HG02973 (cell line): Measurements from ENCODE around the gene MCEMP1.

ENCODE experiments used
- ATAC-seq: cut with Tn5 transposase; IDR thresholded peaks from one replicate; pipeline ENCODE4 v1.9.1; 2021; ENCODE audit warnings: moderate library complexity; ENCODE audit not compliant: unreplicated experiment

Gene MCEMP1

DNA sequence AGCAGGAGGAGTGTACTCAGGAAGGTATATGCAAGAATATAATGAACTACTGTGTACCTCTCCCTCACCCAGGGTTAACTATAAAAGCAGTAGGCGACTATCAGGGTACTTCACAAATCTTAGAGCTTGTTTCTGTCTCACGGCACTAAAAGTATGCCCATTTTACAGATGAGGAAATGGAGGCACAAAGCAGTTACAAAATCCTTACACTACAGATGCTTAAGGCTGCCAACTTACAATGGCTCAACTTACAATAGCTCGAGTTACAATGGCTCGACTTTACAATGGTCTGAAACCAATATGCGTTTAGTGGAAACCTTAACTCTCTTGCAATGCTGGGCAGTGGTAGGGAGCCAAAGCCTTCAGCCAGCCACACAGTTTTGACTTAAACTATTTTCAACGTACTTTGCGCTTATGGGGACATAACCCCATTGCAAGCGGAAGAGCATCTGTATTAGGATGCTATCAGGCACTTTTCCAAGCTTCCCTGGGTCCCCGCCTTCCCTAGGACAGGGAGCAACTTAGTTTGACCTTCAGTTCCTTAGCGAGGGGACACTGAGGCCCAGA lies 20.9 kb downstream of the MCEMP1 start:
- no peak for ATAC-seq

DNA sequence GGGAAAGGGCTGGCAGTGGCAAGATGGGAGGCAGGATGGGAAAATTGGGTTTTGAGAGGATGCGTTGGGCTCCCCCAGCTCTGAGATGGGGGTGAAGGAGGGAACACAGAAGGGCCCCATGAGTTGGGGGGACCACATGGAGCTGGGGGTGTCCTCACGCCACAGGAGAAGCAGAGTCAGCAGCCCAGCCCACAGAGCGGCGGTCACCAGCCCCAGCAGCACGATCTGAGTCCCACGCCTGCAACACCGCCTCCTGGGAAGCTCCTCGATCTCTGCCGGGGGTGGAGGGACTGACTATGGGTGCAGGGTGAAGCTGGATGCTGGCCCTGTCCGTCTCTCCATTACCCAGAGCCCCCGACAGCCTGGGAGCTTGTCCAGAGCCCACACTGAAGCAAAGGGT lies 21.7 kb downstream of the MCEMP1 start:
- no peak for ATAC-seq

DNA sequence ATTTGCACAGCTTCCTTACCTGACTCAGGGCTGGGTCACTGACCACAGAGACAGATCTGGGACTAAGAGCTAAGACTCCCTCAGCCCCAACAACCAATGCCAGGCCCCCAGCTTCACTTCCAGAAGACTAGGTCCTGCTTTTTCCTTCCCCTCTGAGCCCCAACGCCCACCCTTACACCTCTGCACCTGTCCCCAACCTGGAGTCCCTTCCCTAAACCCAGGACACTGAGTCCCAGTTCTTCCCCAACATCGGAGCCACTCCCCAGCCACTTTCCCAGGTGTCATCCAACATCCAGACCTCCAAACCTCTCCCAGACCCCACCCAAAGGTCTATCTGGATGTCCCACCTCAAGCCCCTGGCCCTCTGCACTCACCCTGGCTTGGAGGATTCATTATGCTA lies 22.1 kb downstream of the MCEMP1 start:
- no peak for ATAC-seq

DNA sequence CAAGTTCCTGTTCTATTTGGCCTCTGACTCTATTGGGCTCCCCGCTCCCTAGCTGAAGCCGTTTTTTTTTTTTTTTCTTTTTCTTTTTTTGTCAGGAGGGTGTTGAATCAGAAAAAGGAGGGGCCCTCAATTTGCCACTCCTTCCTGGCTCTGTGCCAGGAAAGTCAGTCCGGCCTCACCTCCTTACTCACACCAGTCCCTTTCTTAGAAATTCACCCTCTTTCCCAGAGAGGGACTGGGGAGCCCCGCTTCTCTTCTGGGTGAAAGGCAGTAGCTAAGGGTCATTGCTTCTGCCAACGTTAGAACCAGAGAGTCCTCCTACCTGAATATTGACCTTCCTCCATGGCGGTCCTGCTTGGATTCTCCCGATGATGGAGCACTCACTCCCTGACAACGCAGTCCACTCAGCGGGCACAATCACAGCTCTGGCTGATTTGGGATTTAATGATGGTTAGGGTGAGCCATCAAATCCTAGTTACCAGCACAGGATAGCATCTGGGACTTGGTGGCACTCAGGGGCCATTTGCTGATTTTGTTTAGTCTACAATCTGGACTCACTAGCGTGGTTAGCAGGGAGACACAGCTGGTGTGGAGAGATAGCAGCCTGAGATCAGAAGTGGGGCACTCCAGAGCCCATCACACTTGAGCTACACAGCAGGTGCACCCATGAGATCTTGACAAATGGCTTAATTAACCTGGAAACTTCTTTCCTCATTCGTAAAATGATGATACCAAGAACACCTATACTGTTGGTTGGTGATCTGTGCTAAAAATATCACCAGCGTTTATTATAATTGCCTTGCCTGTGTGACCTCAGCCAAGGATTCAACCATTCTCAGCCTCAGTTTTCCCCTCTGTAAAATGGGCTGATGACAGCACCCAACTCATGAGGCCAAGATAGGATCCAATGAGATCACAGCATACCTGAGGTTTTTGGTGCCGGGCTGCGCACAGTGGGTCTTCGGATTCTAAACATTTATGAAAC lies 22.8 kb downstream of the MCEMP1 start:
- ATAC-seq: no peak

DNA sequence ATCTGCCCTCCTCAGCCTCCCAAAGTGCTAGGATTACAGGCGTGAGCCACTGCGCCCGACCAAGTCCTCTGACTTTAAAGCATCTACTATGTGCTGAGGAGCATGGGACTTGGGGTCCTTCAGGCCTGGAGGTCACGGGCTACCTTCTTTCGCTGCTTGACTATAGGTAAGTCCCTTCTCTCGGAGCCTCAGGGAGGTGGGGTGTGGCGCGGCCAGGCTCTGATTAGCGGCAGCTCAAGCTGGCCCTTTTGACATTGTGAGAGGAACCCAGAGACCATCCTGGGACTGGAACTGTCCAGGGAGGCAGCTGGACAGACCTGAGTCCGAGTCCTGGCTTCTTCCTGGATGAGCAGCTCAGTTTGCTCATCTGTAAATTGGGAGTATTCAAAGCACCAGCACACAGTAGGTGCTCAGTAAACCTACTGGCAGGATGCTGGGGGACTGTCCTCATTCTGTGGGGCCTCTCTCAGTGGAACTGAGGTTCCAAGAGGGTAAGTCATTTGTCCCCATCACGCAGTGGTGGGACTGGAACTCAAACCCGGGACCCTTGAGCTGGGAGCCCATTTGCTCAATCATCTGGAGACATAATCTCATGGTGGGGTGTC lies 24.3 kb downstream of the MCEMP1 start:
- no peak for ATAC-seq

DNA sequence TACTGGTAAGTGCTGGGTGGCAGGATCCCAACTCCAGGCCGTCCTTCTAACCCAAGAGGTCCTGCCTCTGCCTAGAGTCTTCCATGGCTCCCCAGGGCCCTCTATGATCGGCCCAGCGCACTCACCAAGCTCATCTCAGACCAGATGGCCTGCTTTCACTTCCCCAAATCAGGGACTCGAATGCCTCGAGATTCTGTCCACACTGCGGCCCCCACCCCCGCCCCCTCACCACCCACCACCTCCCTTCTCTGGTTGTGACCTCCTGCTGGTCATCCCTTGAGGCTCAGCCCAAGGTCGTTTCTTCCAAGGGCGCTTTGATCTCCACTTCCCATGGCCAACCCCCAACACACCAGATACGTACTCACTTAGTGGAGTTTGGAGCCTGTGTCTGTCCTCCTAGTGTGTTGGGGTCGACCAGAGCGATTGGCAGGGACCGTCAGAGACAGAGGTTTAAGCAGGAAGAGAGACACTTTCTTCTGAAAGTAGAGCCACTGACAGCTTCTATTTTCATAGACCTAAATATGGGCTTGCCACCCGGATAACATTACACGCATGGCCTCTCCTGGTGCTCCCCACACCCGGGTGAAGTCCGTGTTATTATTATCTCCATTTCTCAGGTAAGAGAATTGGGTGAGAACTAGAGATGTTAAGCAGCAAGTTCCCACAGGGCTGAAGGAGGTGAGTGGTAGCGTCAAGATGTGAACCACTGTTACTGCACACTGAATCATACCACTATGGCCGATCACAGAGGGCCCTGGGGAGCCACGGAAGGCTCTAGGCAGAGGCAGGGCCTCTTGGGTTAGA lies 25.0 kb downstream of the MCEMP1 start, which contains the start of gene FCER2:
Gene FCER2, minus strand, starts transcription at position 478 of the 804 bp plus-strand sequence. CDS start 2,371 bp downstream, outside the sequence.
- peak; percentile 38 for ATAC-seq

DNA sequence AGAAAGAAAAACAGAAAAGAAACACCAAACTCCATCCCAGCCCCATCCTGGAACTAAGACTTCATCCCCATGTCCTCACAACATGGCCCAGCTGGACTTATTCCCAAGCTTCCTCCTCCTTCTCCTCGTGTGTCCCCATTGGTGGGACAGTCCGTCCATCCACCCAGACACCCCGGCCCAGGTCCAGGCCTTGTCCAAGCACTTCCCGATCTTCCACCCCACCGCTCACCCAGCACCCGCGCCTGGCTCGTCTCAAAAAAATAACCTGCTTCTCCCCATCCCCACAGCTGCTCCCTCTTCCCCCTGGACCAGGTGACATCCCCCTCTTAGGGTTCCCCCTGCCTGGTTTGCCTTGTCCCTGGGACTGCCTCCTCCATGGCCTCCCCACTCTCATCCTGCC lies 26.4 kb downstream of the MCEMP1 start:
- ATAC-seq: no peak

DNA sequence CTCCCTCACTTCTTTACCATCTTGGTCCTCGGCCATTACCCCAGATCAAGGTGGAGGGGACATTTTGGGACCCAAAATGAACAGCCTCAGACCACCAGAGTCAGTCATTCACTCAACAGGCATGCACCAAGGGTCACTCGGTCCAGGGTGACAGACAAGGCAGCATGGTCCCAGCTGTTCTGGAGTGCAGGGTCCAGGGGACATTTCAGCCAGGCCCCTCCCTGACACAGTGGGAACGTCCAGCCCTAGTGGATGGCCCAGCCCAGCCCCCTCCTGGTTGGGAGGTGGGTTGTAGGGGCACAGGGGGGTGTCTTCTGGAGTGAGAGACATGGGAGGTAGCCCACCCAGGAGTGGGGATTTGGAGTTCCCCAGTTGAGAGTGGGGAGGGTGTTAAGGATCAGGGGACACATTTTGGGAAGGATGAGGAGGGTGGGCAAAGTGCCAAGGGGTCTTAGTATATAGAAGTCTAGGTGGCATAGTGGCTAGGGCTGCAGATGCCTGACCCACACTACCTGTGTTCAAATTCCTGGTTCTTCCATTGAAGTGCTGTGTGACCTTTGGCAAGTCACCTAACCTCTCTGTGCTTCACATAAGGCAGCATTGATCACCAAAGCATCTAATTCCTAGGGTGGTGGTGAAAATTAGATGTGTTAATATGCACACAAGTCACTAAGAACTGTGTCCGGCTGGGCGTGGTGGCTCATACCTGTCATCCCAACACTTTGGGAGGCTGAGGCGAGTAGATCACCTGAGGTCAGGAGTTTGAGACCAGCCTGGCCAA lies 27.6 kb downstream of the MCEMP1 start:
- no peak for ATAC-seq

DNA sequence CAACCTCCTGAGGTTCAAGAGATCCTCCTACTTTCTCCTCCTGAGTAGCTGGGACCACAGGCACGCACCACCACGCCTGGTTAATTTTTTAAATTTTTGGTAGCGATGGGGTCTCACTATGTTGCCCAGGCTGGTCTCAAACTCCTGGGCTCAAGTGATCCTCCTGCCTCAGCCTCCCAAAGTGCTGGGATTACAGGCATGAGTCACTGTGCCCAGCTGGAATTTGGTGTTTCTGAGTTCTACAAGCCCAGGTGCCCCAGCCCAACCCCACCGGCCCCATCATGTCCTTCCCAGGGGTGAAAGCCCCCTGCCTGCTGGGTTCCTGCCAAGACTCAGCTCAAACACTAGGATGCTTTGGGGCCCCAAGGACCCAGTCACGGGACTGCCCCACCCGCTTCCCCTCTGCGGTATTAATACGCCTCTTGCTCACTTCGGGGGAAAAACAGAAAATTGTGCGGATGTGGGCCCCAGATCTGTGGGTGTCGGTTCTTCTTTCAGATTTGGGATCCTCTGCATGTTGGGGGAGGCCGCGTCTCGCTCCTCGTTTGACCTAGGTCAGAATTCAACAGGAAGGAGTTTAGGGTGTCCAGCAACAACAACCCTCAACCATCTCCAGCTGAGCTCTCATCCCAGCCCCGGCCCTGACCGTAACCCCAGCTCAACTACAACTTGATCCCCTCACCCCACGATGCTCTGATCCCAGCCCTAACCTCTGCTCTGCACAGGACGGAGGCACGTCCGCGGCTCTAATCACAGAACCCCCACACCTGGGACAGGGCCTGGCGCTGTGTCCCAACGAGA lies 28.7 kb downstream of the MCEMP1 start:
- ATAC-seq: peak; percentile 40

DNA sequence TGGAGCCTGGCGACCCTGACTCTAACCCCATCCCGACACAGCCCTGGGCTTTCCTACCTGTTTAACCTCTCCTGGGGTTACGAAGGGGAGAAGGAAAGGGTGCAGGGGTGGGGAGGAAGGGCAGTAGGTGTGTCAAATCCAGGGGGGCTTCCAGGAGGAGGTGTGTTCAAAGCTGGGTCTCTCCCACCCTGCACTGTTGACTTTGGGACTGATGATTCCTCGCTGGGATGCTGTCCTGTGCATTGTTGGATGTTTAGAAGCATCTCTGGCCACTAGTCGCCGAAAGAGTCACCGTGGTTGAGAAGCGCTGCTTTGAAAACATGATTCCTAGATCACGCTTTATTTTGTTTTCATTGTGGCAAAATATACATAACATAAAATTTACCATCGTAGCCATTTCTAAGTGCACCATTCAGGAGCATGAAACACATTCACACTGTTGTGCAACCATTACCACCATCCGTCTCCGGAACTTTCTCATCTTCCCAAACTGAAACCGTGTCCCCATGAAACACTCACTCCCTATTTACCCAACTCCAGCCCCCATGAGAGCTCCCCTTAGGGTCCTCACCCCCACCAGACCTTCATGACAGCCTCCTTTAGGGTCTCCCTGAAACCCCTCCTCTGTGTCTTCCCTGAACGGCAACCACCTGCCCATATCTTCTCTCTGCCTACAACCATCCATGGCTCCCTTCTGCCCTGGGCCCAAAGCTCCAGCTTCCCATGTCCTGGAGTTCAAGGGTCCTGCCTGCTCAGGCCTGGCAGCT lies 29.5 kb downstream of the MCEMP1 start:
- ATAC-seq: no peak

DNA sequence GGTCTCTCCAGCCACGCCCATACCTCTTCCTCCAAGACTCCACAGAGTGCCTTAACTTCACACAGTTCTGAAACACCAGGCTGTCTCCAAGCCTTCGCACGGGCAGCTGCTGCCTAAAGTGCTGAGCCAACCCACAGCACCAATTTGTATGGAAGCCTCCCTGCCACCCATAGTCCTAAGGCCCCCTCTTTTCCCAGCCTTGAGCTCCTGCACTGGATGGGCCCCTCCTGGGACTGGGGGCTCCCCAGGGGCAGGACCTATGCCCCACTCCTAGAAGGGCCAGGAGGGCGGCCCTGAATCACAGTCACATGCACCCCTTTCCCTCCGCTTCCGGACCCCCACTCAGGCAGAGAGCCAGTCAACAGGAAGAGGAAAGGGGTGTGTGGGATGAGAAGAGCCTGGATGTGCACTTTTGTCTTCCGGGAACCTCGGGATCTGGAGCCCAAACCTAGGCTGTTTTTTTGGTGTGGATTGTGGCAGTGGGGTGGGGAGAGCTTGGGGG lies 30.1 kb downstream of the MCEMP1 start:
- no peak for ATAC-seq

DNA sequence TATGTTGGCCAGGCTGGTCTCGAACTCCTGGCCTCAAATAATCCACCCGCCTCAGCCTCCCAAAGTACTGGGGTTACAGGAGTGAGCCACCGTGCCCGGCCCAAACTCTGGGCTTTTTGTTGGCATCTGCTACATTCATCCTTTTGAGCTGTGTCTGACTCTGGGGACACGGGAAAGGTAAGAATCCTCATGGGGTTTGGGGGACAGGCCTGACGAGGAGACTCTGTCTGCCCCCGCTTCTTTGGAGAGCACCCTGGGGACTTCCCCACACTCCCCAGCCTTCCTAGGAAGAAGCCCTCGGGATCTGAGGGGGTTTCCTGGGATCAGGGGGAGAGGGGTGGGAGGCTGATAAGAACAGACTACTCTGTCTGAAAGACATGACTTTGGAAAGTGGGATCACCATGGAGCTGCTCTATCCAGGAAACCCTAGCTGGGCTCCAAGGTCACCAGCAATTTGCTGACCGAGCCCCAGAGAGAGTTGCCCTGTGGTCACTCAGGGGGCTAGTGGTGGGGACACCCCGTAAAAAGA lies 33.1 kb downstream of the MCEMP1 start:
- ATAC-seq: no peak

DNA sequence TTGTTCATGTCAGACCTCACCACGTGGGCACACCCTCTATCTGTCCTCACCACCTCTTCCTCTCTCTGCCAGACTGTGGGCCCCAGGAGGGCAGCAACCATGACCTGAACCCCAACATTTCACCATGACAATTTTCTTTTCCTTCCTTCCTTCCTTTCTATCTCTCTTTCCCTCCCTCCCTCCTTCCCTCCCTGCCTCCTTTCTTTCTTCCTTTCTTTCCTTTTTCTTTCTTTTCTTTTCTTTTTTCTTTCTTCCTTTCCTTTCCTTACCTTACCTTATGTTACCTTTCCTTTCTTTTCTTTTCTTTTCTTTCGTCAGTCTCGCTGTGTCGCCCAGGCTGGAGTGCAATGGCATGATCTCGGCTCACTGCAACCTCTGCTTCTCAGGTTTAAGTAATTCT lies 33.7 kb downstream of the MCEMP1 start:
- no peak for ATAC-seq

DNA sequence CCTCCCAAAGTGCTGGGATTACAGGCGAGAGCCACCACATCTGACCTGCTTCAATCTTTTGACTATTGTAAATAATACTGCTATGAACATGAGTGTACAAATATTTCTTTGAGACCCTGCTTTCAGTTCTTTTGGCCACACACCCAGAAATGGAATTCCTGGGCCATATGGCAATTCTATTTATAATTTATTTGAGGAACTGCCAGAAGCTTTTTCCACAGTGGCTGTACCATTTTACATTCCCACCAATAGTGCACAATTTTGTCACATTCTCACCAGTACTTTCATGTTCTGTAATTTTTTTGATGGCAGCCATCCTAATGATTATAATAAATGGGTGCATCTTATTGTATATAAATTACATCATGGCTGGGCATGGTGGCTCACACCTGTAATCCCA lies 38.8 kb downstream of the MCEMP1 start:
- ATAC-seq: no peak

DNA sequence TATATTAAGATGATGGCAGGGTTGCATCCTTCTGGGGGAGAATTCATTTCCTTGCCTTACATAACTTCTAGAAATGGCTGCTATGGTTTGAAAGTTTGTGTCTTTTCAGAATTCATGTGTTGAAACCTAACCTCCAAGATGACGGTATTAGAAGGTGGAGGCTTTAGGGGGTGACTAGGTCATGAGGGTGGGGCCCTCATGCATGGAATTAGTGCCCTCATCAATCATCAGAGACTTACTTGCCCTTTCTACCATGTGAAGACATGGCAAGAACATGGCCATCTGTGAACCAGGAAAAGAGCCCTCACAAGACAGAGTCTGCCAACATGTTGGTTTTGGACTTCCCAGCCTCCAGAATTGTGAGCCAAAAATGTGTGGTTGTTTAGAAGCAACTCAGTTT lies 39.9 kb downstream of the MCEMP1 start:
- no peak for ATAC-seq

DNA sequence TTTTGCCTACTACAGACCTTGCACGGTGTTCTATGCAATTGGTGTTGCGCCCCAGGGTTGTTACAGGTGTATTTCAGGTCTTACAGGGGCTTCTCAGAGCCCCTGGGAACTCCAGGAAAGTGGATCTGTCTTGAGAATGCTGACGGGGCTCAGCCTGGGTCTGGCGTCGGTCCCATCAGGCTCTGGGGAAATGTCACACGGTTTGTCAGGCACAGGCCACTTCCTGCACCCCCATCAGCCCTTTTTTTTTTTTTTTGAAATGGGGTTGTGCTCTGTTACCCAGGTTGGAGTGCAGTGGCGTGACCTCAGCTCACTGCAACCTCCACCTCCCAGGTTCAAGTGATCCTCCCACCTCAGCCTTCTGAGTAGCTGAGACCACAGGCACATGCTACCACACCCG lies 41.8 kb downstream of the MCEMP1 start:
- no peak for ATAC-seq

DNA sequence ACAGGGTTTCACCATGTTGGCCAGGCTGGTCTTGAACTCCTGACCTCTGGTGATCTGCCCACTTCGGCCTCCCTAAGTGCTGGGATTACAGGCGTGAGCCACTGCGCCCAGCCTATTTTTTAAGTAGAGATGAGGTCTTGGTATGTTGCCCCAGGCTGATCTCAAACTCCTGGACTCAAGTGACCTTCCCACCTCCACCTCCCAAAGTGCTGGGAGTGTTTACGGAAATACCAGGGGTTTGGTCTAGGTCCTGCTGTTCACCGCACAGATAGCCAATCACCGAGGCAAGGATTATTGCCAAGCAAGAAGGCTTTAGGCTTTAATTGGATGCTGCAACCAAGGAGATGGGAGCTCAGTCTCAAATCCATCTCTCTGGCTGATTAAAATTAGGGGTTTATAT lies 43.5 kb downstream of the MCEMP1 start:
- no peak for ATAC-seq

DNA sequence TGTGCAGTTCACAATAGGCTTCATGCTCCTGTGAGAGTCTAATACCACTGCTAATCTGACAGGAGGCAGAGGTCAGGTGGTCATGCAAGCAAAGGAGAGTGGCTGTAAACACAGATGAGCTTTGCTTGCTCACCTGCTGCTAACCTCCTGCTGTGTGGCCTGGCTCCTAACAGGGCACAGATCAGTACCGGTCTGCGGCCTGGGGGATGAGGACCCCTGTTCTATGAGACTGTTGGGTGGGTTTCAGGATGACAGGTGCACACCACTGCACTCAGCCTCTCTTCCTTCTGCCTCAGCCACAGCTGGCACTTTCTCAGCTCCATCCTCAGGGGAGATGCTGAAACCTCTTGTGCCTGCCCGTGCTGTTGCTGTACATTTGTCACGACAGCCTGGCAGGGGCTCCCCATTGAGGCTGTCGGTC lies 45.4 kb downstream of the MCEMP1 start:
- no peak for ATAC-seq
